PC-3 (cell line): ENCODE data around the gene SORL1. TPM values are rescaled to one million over a fixed set of nuclear protein-coding genes. Genes with fewer than 3 reads are reported as not detected.

ENCODE experiments used
- ATAC-seq: fragments of 200-7000 bp; cut with Tn5 transposase; 2 replicates; pipeline ENCODE4 v1.9.1; 2020; ENCODE audit warnings: mild to moderate bottlenecking, moderate library complexity
- BruUV-seq: library from RNA; stranded (reverse); fragments of 400-500 nt; replicated peaks from 2 replicates; lab custom pipeline; 2021; lab: Mats Ljungman, UMichigan
- CTCF ChIA-PET: fragments of 300-600 bp; sonication (Branson Sonifier 250); formaldehyde crosslinking; loops from one replicate; lab custom pipeline; 2022; ENCODE audit warnings: antibody characterized with exemption; lab: Charles Lee
- POLR2A ChIA-PET: fragments of 300-600 bp; sonication (Branson Sonifier 250); formaldehyde crosslinking; loops from one replicate; lab custom pipeline; 2022; ENCODE audit warnings: antibody characterized with exemption; ENCODE audit not compliant: unreplicated experiment; lab: Charles Lee
- DNase-seq: peaks from one replicate; pipeline ENCODE4 v3.0.0-alpha.2; 2015
- H2AFZ ChIP-seq: fragments of 300-600 bp; sonication (generic); 2 replicates; pipeline ENCODE4 v1.6.0; 2016; ENCODE audit warnings: antibody characterized with exemption, low read length
- H3F3A ChIP-seq: fragments of 300-600 bp; sonication (generic); one replicate; pipeline ENCODE4 v1.6.0; 2017; ENCODE audit warnings: antibody characterized with exemption, low read length, control low read depth, mild to moderate bottlenecking; ENCODE audit not compliant: unreplicated experiment
- H3K27ac ChIP-seq: fragments of 300-600 bp; sonication (generic); 2 replicates; pipeline ENCODE4 v1.5.1; 2016; ENCODE audit warnings: mild to moderate bottlenecking, low read length
- H3K27me3 ChIP-seq: fragments of 300-600 bp; sonication (generic); 2 replicates; pipeline ENCODE4 v1.6.1; 2016; ENCODE audit warnings: low read length, mixed read lengths
- H3K36me3 ChIP-seq: fragments of 300-600 bp; sonication (generic); 2 replicates; pipeline ENCODE4 v1.6.1; 2016; ENCODE audit warnings: low read depth, mixed run types, low read length, mixed read lengths
- H3K4me1 ChIP-seq: fragments of 300-600 bp; sonication (generic); 2 replicates; pipeline ENCODE4 v1.5.1; 2016; ENCODE audit warnings: low read length; ENCODE audit not compliant: insufficient read depth
- H3K4me2 ChIP-seq: fragments of 300-600 bp; sonication (generic); 2 replicates; pipeline ENCODE4 v1.6.0; 2016; ENCODE audit warnings: low read length
- H3K4me3 ChIP-seq: fragments of 300-600 bp; sonication (generic); 2 replicates; pipeline ENCODE4 v1.5.1; 2016; ENCODE audit warnings: mild to moderate bottlenecking, low read length, mixed read lengths
- H3K79me2 ChIP-seq: fragments of 300-600 bp; sonication (generic); 2 replicates; pipeline ENCODE4 v1.6.1; 2017; ENCODE audit warnings: low read length, mixed read lengths
- H3K9ac ChIP-seq: fragments of 300-600 bp; sonication (generic); 2 replicates; pipeline ENCODE4 v1.6.0; 2016; ENCODE audit warnings: mild to moderate bottlenecking, low read length
- H3K9me2 ChIP-seq: fragments of 300-600 bp; sonication (generic); replicated peaks from 2 replicates; pipeline ENCODE4 v1.6.1; 2016; ENCODE audit warnings: mixed run types, low read length, mixed read lengths
- H3K9me3 ChIP-seq: fragments of 300-600 bp; sonication (generic); 2 replicates; pipeline ENCODE4 v1.6.1; 2016; ENCODE audit warnings: low read length, mixed read lengths
- H4K20me1 ChIP-seq: fragments of 300-600 bp; sonication (generic); 2 replicates; pipeline ENCODE4 v1.6.1; 2016; ENCODE audit warnings: low read length, mixed read lengths
- CTCF ChIP-seq: fragments of 300-600 bp; sonication (generic); conservative IDR thresholded peaks from 2 replicates; pipeline ENCODE4 v1.5.1; 2017; ENCODE audit warnings: antibody characterized with exemption, low read depth, mild to moderate bottlenecking, low read length
- EZH2 ChIP-seq: fragments of 300-600 bp; sonication (generic); IDR thresholded peaks from one replicate; pipeline ENCODE4 v1.6.1; 2017; ENCODE audit warnings: antibody characterized with exemption, mild to moderate bottlenecking, low read length; ENCODE audit not compliant: unreplicated experiment
- EZH2phosphoT487 ChIP-seq: fragments of 300-600 bp; sonication (generic); IDR thresholded peaks from 2 replicates; pipeline ENCODE4 v1.6.1; 2018; ENCODE audit warnings: mild to moderate bottlenecking, antibody characterized with exemption, low read length, borderline replicate concordance
- intact Hi-C: fragments of 100-400 bp; cut with micrococcal nuclease; formaldehyde crosslinking; loops from 2 replicates; pipeline ENCODE4 v1.9.0; 2023
- total RNA-seq: library from RNA; depleted of rRNA; stranded (reverse); fragments of >200 nt; gene quantifications from 2 replicates; pipeline ENCODE4 v1.2.3, GENCODE V29; 2014

The SORL1 gene
- total RNA-seq, 1 experiment from 2014 or later = 53.7 TPM

- ChIA-PET POLR2A (interaction anchor here (0.5 to 0.6 kb wide), 3 partner anchors 418 to 434 kb away, joined by 3 to 7 read pairs (median 3); no protein-coding TSS in a partner anchor), CTCF (interaction anchor here (0.6 kb wide), 1 partner anchor 62 kb away, joined by 13 read pairs; no protein-coding TSS in a partner anchor)
- no peak for DNase-seq
- Histone ChIP-seq H4K20me1 (no peaks in the 10 kb centered on the region), H3K27me3 (no peaks in the 10 kb centered on the region), H3K9me2 (no peaks in the 10 kb centered on the region), H3F3A (no peaks in the 10 kb centered on the region), H3K4me1 (peaks cover 11% of the 10 kb centered on the region; the same call in 1 of the 2 replicates), H3K4me2 (no peak overlapping the region), H3K79me2 (no peaks in the 10 kb centered on the region), H3K36me3 (no peaks in the 10 kb centered on the region), H3K27ac (no peak overlapping the region), H3K4me3 (no peak overlapping the region), H3K9ac (no peak overlapping the region), H2AFZ (no peak overlapping the region), H3K9me3 (no peaks in the 10 kb centered on the region)
- intact Hi-C loops = no loop called here
- no peak for ATAC-seq
- BruUV-seq = no TSS peak
- TF ChIP-seq EZH2 = no peak
- no peak for TF ChIP-seq EZH2phosphoT487
- TF ChIP-seq CTCF = no peak
Observed at GRCh38 chr11:121670266-121670665, 218.2 kb downstream of the SORL1 start.

GRCh38 chr11:121670805-121671282 lies 218.7 kb downstream of the SORL1 start:
- ATAC-seq (no peak), DNase-seq (no peak)
- Histone ChIP-seq H3K27me3 (no peaks in the 10 kb centered on the region), H4K20me1 (no peaks in the 10 kb centered on the region), H3K9ac (no peak overlapping the region), H3K9me2 (no peaks in the 10 kb centered on the region), H3K9me3 (no peaks in the 10 kb centered on the region), H3K36me3 (no peaks in the 10 kb centered on the region), H3F3A (no peaks in the 10 kb centered on the region), H3K4me3 (no peak overlapping the region), H2AFZ (no peak overlapping the region), H3K4me1 (peaks cover 11% of the 10 kb centered on the region; the same call in 1 of the 2 replicates), H3K27ac (no peak overlapping the region), H3K79me2 (no peaks in the 10 kb centered on the region), H3K4me2 (no peak overlapping the region)
- ChIA-PET CTCF (no interaction called here), POLR2A (no interaction called here)
- TF ChIP-seq EZH2phosphoT487 (no peak), CTCF (no peak), EZH2 (no peak)
- intact Hi-C loops = no loop called here
- no TSS peak for BruUV-seq
